HG03565 (cell line): ENCODE measurements around the gene WDR5B.

Experiments
- ATAC-seq: cut with Tn5 transposase; IDR thresholded peaks from one replicate; pipeline ENCODE4 v1.9.1; 2021; ENCODE audit warnings: mild to moderate bottlenecking, moderate library complexity; ENCODE audit not compliant: unreplicated experiment

WDR5B gene

GRCh38 chr3:122410111-122410510 lies 5.8 kb downstream of the WDR5B start:
- ATAC-seq: no peak

- no peak for ATAC-seq
These were observed 6.4 kb downstream of the WDR5B start for GRCh38 chr3:122409446-122409845.

DNA sequence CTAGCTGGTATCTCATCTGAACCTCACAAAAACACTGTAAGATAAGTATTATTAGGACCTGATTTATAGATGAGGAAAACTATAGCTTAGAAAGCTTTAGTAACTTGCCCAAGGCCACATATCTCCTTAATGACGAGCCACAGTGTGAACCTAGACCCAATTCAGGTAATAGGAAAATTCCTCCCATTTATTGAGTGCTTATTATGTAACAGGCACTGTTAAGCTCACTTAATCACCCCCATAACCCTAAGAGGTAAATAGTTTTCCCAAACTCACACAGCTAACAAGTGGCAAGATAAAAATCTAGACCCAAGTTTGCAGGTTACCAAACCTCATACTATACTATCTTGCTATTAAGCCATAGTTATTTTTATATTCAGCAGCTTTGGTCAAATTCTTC lies 7.9 kb downstream of the WDR5B start:
- ATAC-seq: no peak

- no peak for ATAC-seq
These were observed 9.7 kb downstream of the WDR5B start for GRCh38 chr3:122406198-122406597.

DNA sequence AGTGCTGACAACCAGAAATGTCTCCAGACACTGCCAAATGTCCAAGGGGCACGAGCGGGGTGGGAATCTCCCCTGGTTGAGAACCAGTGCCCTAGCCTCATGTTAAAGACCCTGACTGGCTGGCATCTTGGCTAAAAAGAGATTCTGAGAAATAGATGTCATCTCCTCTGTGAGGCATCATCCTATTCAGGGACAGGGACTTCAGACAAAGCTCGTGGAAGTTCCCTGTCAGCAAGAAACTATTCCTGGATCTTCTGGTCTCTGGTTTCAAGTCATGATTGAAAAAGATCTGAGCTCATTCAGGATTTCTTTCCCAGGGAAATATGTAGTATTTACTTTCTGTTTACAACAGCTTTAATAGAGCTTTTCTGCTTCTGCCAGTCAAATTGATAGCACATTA lies 10.8 kb downstream of the WDR5B start:
- no peak for ATAC-seq

DNA sequence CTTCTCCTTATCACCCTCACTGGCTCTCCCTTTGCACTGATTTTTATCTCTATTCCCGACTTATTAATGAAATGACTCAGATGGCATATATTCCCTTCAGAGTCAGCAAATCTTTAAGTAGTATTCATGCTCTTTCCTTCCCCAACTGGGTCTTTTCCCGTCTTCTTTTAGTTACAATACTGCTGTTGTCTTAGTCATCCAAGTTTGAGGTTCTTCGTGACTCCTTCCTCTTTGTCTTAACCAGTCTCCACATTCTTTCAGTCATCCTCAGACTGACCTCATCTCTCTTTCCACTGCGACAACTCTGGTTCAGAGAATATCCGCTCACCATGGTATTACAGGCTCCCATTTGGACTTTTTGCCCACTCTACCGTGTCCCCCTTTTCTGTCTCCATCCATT lies 12.4 kb downstream of the WDR5B start:
- ATAC-seq: no peak

- ATAC-seq: no peak
These were observed 16.9 kb downstream of the WDR5B start for GRCh38 chr3:122398920-122399319.

DNA sequence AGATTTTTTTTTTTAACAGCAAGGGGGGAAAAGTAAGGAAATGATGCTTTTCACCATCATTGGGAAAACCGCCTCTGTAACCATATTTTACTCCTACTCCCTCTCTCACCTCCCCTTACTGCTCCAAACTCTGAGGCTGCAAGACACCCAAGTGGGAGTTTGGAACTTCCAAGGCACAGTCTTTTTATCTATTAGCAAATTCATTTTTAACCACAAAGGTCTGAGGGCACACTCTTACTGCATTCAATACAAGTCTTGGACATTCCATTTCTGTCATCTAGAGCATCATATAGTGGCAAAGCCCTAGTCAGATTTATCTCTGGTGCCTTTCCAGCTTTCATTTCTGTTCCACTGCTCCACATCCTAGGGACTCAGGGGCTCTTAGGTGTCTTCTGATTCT lies 18.7 kb downstream of the WDR5B start:
- ATAC-seq: no peak

GRCh38 chr3:122396511-122396910 lies 19.4 kb downstream of the WDR5B start:
- ATAC-seq: no peak

DNA sequence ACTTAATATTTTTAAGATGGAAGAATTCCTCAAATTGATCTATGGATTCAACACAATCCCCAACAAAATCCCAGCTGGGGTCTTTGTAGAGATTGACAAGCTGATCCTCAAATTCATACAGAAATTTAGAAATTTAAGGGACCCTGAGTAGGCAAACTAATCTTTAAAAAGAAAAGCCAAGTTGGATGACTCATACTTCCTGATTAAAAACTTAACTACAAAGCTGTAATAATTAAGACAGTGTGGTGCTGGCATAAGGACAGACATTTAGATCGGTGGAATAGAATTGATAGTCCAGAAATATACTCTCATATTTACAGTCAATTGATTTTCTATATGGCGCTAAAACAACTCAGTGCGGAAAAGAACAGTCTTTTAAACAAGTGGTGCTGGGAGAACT lies 20.3 kb downstream of the WDR5B start:
- no peak for ATAC-seq

GRCh38 chr3:122394173-122394572 lies 21.7 kb downstream of the WDR5B start:
- no peak for ATAC-seq

- no peak for ATAC-seq
These were observed 22.7 kb downstream of the WDR5B start for GRCh38 chr3:122392868-122393844.

DNA sequence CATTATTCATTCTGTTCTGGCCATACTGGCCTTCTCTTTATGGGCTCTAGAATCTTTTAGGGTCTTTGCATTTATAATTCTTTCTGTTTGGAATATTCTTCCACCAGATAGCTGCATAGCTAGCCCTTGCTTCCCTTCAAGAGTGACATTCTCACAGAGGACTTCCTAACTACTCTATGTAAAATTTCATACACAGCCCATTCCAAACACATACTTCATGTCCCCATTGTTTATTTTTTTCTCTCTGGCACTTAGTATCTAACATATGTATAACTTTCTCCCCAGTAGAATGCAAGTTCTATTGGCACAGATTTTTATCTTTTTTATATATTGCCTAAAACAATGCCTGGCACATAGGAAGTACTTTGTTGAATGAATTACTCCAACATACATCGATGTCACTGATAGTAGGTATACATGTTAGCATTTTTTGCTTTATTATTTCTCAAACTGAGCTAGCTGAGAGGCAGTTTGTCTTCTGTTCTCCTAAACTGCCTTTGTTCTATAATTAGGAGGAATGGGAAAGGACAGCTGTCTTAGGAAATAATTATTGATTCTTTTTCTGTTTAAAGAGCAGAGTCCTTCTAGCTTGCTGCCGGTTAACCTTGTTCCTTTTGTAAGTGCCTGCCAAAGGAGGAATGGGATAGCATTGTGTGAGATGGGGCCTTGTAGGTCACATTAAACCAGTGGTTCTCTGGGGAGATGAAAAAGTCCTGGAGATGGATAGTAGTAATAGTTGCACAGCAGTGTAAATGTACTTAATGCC lies 24.0 kb downstream of the WDR5B start:
- no peak for ATAC-seq

- no peak for ATAC-seq
These were observed 25.2 kb downstream of the WDR5B start for GRCh38 chr3:122390665-122391064.

- no peak for ATAC-seq
These were observed 26.0 kb downstream of the WDR5B start for GRCh38 chr3:122389892-122390291.

- ATAC-seq: no peak
These were observed 26.7 kb downstream of the WDR5B start for GRCh38 chr3:122389197-122389596.

DNA sequence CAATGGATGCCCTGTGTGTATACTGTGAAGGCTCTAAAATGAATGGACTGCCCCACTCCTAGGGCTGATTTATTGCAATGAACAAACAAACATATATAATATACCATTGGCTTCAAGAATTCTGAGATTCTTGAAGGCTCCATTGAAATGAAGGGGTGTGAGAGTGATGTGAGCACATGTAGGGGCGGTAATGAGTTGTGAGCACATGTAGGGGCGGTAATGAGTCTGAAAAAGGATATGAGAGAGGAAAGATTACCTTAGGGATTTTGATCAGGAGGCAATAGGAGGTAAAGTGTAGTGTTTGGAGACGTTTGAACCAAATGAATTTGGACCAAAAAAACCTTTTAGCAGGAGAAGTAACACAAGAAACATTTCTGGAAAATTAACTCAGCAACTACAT lies 28.2 kb downstream of the WDR5B start:
- no peak for ATAC-seq

- peak; percentile 90 for ATAC-seq
These were observed 31.8 kb downstream of the WDR5B start, which contains the start of gene FAM162A for GRCh38 chr3:122383771-122384697. TSS of gene FAM162A (plus strand) at chr3:122384182. CDS start at chr3:122384266, 84 bp downstream.

- ATAC-seq: peak; percentile 31
These were observed 32.8 kb downstream of the WDR5B start, which contains the start of gene MIX23 for GRCh38 chr3:122382888-122383666. TSS of gene MIX23 (minus strand) at chr3:122383231. CDS start at chr3:122383224, 7 bp downstream.

DNA sequence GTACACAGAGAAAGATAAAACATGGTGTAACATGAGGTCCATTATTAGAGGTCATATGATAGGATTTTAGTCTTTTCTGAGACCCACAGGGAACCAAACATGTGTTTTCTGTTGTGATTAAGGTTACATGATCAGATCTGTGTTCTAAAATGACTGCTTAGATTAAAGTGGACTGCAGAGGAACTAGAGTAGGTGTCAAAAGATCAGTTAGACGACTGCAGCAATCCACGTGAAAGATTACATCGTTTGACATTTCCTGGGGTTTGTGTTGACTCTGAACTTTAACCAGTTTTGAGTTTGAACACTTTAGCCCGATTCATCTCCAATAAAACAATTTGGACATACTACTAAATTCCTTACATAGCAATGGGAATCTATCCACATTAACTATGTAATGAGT lies 37.9 kb downstream of the WDR5B start:
- ATAC-seq: no peak
